Liver (tissue), 3 donors: ENCODE data around the gene IL21.

Experiments used
- EGR1 ChIP-seq, 2 donors: IDR thresholded peaks; 2 replicates each; pipeline ENCODE4 v1.6.1; 2016 to 2018; ENCODE audit warnings: antibody characterized with exemption in 2 of 2, low read depth in 2 of 2
- TF ChIP-seq, protein P1 (sequence below): fragments of 150-350 bp; IDR thresholded peaks from 2 replicates; pipeline ENCODE4 v1.5.1; 2017; ENCODE audit warnings: improper control_type of control experiment, low read depth, low read length; ENCODE audit not compliant: missing input control
- TF ChIP-seq, protein P2 (sequence below): IDR thresholded peaks from 2 replicates; pipeline ENCODE4 v1.6.1; 2016; ENCODE audit warnings: antibody characterized with exemption, mild to moderate bottlenecking
- donor health status: healthy.
- donor health status: healthy.

DNA sequence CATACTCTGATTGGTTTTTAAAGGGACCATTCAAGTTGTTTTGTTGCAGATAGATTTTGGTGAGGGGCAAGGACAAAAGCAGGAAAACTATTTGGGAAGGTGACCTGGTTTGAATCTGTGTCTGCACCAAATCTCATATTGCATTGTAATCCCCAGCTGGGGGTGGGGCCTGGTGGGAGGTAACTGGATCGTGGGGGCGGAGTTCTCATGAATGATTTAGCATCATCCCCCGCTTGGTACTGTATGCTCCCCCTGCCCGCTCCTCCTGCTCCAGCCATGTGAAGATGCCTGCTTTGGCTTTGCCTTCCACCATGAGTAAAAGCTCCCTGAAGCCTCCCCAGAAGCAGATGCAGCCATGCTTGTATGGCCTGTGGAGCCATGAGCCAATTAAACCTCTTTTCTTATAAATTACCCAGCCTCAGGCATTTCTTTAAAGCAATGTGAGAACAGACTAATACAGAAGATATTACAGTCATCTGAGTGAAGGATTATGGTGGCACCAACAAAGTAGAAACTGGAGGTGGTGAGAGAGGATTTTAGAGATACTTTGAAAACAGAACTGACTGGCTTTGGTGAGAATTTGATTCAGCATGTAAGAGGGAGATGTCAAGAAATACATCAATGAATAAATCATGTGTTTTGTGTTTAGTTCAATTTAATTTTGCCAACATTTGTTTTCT lies 14.4 kb downstream of the IL21 start:
- TF ChIP-seq, protein P1, sequence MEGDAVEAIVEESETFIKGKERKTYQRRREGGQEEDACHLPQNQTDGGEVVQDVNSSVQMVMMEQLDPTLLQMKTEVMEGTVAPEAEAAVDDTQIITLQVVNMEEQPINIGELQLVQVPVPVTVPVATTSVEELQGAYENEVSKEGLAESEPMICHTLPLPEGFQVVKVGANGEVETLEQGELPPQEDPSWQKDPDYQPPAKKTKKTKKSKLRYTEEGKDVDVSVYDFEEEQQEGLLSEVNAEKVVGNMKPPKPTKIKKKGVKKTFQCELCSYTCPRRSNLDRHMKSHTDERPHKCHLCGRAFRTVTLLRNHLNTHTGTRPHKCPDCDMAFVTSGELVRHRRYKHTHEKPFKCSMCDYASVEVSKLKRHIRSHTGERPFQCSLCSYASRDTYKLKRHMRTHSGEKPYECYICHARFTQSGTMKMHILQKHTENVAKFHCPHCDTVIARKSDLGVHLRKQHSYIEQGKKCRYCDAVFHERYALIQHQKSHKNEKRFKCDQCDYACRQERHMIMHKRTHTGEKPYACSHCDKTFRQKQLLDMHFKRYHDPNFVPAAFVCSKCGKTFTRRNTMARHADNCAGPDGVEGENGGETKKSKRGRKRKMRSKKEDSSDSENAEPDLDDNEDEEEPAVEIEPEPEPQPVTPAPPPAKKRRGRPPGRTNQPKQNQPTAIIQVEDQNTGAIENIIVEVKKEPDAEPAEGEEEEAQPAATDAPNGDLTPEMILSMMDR = no peak
- no peak for TF ChIP-seq EGR1 (IDR thresholded peaks at IDR 0.05; ENCODE audit: low read depth in 2 of 2)
- TF ChIP-seq, protein P2, sequence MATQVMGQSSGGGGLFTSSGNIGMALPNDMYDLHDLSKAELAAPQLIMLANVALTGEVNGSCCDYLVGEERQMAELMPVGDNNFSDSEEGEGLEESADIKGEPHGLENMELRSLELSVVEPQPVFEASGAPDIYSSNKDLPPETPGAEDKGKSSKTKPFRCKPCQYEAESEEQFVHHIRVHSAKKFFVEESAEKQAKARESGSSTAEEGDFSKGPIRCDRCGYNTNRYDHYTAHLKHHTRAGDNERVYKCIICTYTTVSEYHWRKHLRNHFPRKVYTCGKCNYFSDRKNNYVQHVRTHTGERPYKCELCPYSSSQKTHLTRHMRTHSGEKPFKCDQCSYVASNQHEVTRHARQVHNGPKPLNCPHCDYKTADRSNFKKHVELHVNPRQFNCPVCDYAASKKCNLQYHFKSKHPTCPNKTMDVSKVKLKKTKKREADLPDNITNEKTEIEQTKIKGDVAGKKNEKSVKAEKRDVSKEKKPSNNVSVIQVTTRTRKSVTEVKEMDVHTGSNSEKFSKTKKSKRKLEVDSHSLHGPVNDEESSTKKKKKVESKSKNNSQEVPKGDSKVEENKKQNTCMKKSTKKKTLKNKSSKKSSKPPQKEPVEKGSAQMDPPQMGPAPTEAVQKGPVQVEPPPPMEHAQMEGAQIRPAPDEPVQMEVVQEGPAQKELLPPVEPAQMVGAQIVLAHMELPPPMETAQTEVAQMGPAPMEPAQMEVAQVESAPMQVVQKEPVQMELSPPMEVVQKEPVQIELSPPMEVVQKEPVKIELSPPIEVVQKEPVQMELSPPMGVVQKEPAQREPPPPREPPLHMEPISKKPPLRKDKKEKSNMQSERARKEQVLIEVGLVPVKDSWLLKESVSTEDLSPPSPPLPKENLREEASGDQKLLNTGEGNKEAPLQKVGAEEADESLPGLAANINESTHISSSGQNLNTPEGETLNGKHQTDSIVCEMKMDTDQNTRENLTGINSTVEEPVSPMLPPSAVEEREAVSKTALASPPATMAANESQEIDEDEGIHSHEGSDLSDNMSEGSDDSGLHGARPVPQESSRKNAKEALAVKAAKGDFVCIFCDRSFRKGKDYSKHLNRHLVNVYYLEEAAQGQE = no peak
